Measurements from ENCODE around the gene CYTH2. TPM values are rescaled to one million over a fixed set of nuclear protein-coding genes. Genes with fewer than 3 reads are reported as not detected.
A peak's percentile ranks its signal among the peaks of the same experiment; 100 is the strongest.

Gene CYTH2
- total and polyA plus RNA-seq, 9 of the 15 experiments (the other 6 are each of a cell fraction or from before 2014, with no cell fraction given), result 1.8 to 45.2 (median 23.8) TPM

DNA sequence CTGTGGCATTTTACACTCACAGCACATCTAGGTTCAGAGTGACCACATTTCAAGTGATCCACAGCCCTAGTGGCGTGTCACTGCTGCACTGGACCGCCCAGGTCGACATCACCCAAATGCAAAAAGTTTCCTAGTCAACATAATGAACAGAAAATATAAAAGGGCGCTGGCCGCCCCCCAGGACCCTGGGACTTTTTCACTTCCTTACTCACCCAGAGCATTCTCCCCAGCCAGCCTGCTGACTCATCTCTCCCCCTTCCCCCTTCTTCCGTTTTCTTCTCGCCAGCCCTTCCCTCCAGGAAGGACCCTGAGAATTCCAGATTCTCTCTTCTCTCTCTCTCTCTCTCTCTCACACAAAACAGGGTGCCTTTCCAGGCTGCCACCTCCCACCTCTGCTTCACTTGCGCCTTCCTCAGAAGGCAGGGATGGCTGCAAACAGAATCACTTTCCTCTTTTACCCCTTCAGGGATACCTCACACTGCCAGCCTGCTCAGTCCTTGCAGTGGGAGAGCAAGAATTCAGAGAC lies 44.4 kb upstream of the CYTH2 start (continued):
- TF ChIP-seq, protein P1, sequence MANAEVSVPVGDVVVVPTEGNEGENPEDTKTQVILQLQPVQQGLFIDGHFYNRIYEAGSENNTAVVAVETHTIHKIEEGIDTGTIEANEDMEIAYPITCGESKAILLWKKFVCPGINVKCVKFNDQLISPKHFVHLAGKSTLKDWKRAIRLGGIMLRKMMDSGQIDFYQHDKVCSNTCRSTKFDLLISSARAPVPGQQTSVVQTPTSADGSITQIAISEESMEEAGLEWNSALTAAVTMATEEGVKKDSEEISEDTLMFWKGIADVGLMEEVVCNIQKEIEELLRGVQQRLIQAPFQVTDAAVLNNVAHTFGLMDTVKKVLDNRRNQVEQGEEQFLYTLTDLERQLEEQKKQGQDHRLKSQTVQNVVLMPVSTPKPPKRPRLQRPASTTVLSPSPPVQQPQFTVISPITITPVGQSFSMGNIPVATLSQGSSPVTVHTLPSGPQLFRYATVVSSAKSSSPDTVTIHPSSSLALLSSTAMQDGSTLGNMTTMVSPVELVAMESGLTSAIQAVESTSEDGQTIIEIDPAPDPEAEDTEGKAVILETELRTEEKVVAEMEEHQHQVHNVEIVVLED (CRISPR knock-in tag; IDR thresholded peaks at IDR 0.05), result no peak
- TF ChIP-seq, protein P2, sequence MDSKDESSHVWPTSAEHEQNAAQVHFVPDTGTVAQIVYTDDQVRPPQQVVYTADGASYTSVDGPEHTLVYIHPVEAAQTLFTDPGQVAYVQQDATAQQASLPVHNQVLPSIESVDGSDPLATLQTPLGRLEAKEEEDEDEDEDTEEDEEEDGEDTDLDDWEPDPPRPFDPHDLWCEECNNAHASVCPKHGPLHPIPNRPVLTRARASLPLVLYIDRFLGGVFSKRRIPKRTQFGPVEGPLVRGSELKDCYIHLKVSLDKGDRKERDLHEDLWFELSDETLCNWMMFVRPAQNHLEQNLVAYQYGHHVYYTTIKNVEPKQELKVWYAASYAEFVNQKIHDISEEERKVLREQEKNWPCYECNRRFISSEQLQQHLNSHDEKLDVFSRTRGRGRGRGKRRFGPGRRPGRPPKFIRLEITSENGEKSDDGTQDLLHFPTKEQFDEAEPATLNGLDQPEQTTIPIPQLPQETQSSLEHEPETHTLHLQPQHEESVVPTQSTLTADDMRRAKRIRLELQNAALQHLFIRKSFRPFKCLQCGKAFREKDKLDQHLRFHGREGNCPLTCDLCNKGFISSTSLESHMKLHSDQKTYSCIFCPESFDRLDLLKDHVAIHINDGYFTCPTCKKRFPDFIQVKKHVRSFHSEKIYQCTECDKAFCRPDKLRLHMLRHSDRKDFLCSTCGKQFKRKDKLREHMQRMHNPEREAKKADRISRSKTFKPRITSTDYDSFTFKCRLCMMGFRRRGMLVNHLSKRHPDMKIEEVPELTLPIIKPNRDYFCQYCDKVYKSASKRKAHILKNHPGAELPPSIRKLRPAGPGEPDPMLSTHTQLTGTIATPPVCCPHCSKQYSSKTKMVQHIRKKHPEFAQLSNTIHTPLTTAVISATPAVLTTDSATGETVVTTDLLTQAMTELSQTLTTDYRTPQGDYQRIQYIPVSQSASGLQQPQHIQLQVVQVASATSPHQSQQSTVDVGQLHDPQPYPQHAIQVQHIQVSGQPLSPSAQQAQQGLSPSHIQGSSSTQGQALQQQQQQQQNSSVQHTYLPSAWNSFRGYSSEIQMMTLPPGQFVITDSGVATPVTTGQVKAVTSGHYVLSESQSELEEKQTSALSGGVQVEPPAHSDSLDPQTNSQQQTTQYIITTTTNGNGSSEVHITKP (IDR thresholded peaks at IDR 0.05; ENCODE audit: partially characterized antibody), result no peak
- TF ChIP-seq MAFF (IDR thresholded peaks at IDR 0.05; ENCODE audit: low read length) (peak; percentile 77), TAF15 (IDR thresholded peaks at IDR 0.05; ENCODE audit: low read depth, low read length) (no peak), RUNX1 (IDR thresholded peaks at IDR 0.05; ENCODE audit: low read depth) (no peak), MAFG (tag; conservative IDR thresholded peaks at IDR 0.05) (peak; percentile 85), KLF6 (CRISPR knock-in tag; IDR thresholded peaks at IDR 0.05; ENCODE audit: borderline replicate concordance) (0 out of 2 replicates have a peak, but pooled peaks have one; percentile 27), MTA1 (IDR thresholded peaks at IDR 0.05; ENCODE audit: borderline replicate concordance) (peak; percentile 43; the same call in 1 of the 2 replicates), ATF1 (CRISPR knock-in tag; IDR thresholded peaks at IDR 0.05) (no peak), ATF1 (tag; IDR thresholded peaks at IDR 0.05) (peak; percentile 14; the same call in 1 of the 2 replicates), GATAD2A (IDR thresholded peaks at IDR 0.05) (peak; percentile 96), ZNF134 (CRISPR knock-in tag; conservative IDR thresholded peaks at IDR 0.05) (no peak), TEAD4 (IDR thresholded peaks at IDR 0.05; ENCODE audit: low read length) (0 out of 2 replicates have a peak, but pooled peaks have one; percentile 22), TEAD4 (CRISPR knock-in tag; IDR thresholded peaks at IDR 0.05; ENCODE audit: borderline replicate concordance) (no peak), PTTG1 (tag; IDR thresholded peaks at IDR 0.05; ENCODE audit: low read depth) (no peak), SP1 (CRISPR knock-in tag; IDR thresholded peaks at IDR 0.05) (0 out of 2 replicates have a peak, but pooled peaks have one; percentile 11), ETV1 (tag; conservative IDR thresholded peaks at IDR 0.05; ENCODE audit: low read depth) (peak; percentile 67), ZNF3 (CRISPR knock-in tag; IDR thresholded peaks at IDR 0.05) (no peak), KLF13 (tag; IDR thresholded peaks at IDR 0.05; ENCODE audit: borderline replicate concordance, low read depth) (no peak), KDM1A (IDR thresholded peaks at IDR 0.05) (0 out of 4 replicates have a peak, but pooled peaks of 1 of the 2 experiments have one; percentile 8), SRSF3 (IDR thresholded peaks at IDR 0.05; ENCODE audit: insufficient read depth, low read length) (no peak), JUND (IDR thresholded peaks at IDR 0.05; ENCODE audit: borderline replicate concordance, low read depth, low read length) (peak; percentile 92), JUND (tag; IDR thresholded peaks at IDR 0.05; ENCODE audit: borderline replicate concordance, low read depth, low read length) (peak; percentile 84; the same call in 2 of the 3 replicates)
- TF ChIP-seq, protein P3, sequence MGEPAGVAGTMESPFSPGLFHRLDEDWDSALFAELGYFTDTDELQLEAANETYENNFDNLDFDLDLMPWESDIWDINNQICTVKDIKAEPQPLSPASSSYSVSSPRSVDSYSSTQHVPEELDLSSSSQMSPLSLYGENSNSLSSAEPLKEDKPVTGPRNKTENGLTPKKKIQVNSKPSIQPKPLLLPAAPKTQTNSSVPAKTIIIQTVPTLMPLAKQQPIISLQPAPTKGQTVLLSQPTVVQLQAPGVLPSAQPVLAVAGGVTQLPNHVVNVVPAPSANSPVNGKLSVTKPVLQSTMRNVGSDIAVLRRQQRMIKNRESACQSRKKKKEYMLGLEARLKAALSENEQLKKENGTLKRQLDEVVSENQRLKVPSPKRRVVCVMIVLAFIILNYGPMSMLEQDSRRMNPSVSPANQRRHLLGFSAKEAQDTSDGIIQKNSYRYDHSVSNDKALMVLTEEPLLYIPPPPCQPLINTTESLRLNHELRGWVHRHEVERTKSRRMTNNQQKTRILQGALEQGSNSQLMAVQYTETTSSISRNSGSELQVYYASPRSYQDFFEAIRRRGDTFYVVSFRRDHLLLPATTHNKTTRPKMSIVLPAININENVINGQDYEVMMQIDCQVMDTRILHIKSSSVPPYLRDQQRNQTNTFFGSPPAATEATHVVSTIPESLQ (CRISPR knock-in tag; IDR thresholded peaks at IDR 0.05), result no peak

Data from K562 (cell line).